B cell (primary cell): Measurements from ENCODE around the gene ZNF724. TPM values are rescaled to one million over a fixed set of nuclear protein-coding genes. Genes with fewer than 3 reads are reported as not detected.

ENCODE experiments used
- ATAC-seq: fragments of 200-7000 bp; cut with Tn5 transposase; one replicate; pipeline ENCODE4 v1.10.0; 2021; ENCODE audit warnings: low read depth, mild to moderate bottlenecking, moderate number of reproducible peaks, moderate library complexity
- CTCF ChIA-PET: fragments of 350-600 bp; sonication (Branson Sonifier 250); formaldehyde crosslinking; loops from one replicate; lab custom pipeline; 2021; ENCODE audit warnings: antibody characterized with exemption, inconsistent platforms; lab: Charles Lee
- POLR2A ChIA-PET: fragments of 350-600 bp; sonication (Branson Sonifier 250); formaldehyde crosslinking; loops from one replicate; lab custom pipeline; 2021; ENCODE audit warnings: antibody characterized with exemption; lab: Charles Lee
- DNase-seq: peaks from one replicate; pipeline ENCODE4 v3.0.0; 2013
- H2AFZ ChIP-seq: 2 replicates; pipeline ENCODE4 v1.6.1; 2012; ENCODE audit warnings: mild to moderate bottlenecking, low read depth, low read length; ENCODE audit not compliant: insufficient read depth, poor library complexity, severe bottlenecking
- H3K27ac ChIP-seq, 2 donors: 1 replicate in 1 of 2; 2 replicates in 1 of 2; pipeline ENCODE4 v1.5.1; 2012 to 2013; ENCODE audit warnings: low read length in 2 of 2, mild to moderate bottlenecking in 2 of 2, moderate library complexity in 1 of 2
- H3K27me3 ChIP-seq, 4 experiments: fragments of 200-600 bp in 1 of 4; sonication (generic) in 1 of 4; replicated peaks in 1 of 4; 1 replicate in 2 of 4; 2 replicates in 2 of 4; pipeline versions ENCODE4 v1.6.1 to v1.7.0; 2013 to 2016; ENCODE audit warnings: low read length in 3 of 4, mild to moderate bottlenecking in 2 of 4, mixed read lengths in 1 of 4, moderate library complexity in 1 of 4; ENCODE audit not compliant: insufficient read depth in 4 of 4, control insufficient read depth in 3 of 4; ENCODE audit errors: control extremely low read depth in 1 of 4
- H3K36me3 ChIP-seq, 2 experiments: replicated peaks in 1 of 2; 1 replicate in 1 of 2; 2 replicates in 1 of 2; pipeline versions ENCODE4 v1.6.1 to v1.7.1; 2013; ENCODE audit warnings: low read length in 1 of 2; ENCODE audit not compliant: insufficient read depth in 2 of 2, control insufficient read depth in 1 of 2; ENCODE audit errors: control extremely low read depth in 1 of 2, extremely low read depth in 1 of 2
- H3K4me1 ChIP-seq, 2 donors: fragments of 200-600 bp in 1 of 2; sonication (generic) in 1 of 2; 1 replicate in 1 of 2; 2 replicates in 1 of 2; pipeline versions ENCODE4 v1.5.1 to v1.6.1; 2013 to 2017; ENCODE audit warnings: low read length in 2 of 2; ENCODE audit not compliant: control insufficient read depth in 2 of 2, insufficient read depth in 2 of 2
- H3K4me2 ChIP-seq: replicated peaks from 2 replicates; pipeline ENCODE3; 2012; ENCODE audit warnings: mild to moderate bottlenecking, low read depth, low read length; ENCODE audit not compliant: poor library complexity, severe bottlenecking
- H3K4me3 ChIP-seq, 5 experiments: fragments of 200-600 bp in 1 of 5; sonication (generic) in 1 of 5; 1 replicate in 3 of 5; 2 replicates in 2 of 5; pipeline versions ENCODE4 v1.5.1 to v1.7.0; 2011 to 2016; ENCODE audit warnings: low read length in 4 of 5, mild to moderate bottlenecking in 4 of 5, low read depth in 2 of 5, control low read depth in 1 of 5, moderate library complexity in 1 of 5; ENCODE audit not compliant: insufficient read depth in 1 of 5; ENCODE audit errors: control extremely low read depth in 1 of 5, extremely low read depth in 1 of 5
- H3K79me2 ChIP-seq: fragments of 200-600 bp; sonication (generic); one replicate; pipeline ENCODE4 v1.6.0; 2016; ENCODE audit warnings: low read length; ENCODE audit not compliant: control insufficient read depth, insufficient read depth
- H3K9ac ChIP-seq: fragments of 200-600 bp; sonication (generic); 2 replicates; pipeline ENCODE4 v1.6.1; 2017; ENCODE audit warnings: mild to moderate bottlenecking, low read length, moderate library complexity
- H3K9me3 ChIP-seq, 3 donors: one replicate each; pipeline versions ENCODE4 v1.6.1 to v1.7.1; 2013; ENCODE audit warnings: low read length in 2 of 3; ENCODE audit not compliant: control insufficient read depth in 2 of 3, insufficient read depth in 1 of 3; ENCODE audit errors: control extremely low read depth in 1 of 3
- H4K20me1 ChIP-seq: 2 replicates; pipeline ENCODE4 v1.6.0; 2012; ENCODE audit warnings: mild to moderate bottlenecking, low read length; ENCODE audit not compliant: insufficient read depth, control insufficient read depth, poor library complexity, severe bottlenecking
- H3K27ac Mint-ChIP-seq: one replicate; pipeline ENCODE4 v1.8.0; 2021; ENCODE audit warnings: mixed read lengths
- H3K27me3 Mint-ChIP-seq: one replicate; pipeline ENCODE4 v1.8.0; 2021; ENCODE audit warnings: mixed read lengths
- H3K4me1 Mint-ChIP-seq: one replicate; pipeline ENCODE4 v1.8.0; 2021; ENCODE audit warnings: mixed read lengths
- H3K4me3 Mint-ChIP-seq: one replicate; pipeline ENCODE4 v1.8.0; 2021; ENCODE audit warnings: mixed read lengths
- H3K9me3 Mint-ChIP-seq: one replicate; pipeline ENCODE4 v1.8.0; 2022; ENCODE audit warnings: mixed read lengths; ENCODE audit not compliant: insufficient read depth
- EZH2 ChIP-seq: IDR thresholded peaks from 2 replicates; pipeline ENCODE4 v1.6.1; 2012; ENCODE audit warnings: borderline replicate concordance, low read depth, mild to moderate bottlenecking, moderate library complexity, low read length; ENCODE audit not compliant: insufficient read depth, poor library complexity, severe bottlenecking
- WGBS: methylation state at CpG from one replicate; pipeline ENCODE4 v1.1.5; 2013; ENCODE audit warnings: missing lambda C conversion rate; ENCODE audit not compliant: insufficient coverage; 5-methylcytosine and 5-hydroxymethylcytosine counted together
- intact Hi-C: fragments of 100-400 bp; cut with micrococcal nuclease; formaldehyde crosslinking; loops from one replicate; pipeline ENCODE4 v1.10.0; 2022
- polyA plus RNA-seq: library from polyadenylated mRNA; depleted of rRNA; stranded (reverse); fragments of >200 nt; gene quantifications from 2 replicates; pipeline ENCODE4 v1.2.3, GENCODE V29; 2012
- total RNA-seq, 2 donors: library from RNA; stranded (reverse); fragments of 120-200 nt in 1 of 2; gene quantifications; 1 replicate in 1 of 2; 2 replicates in 1 of 2; pipeline versions ENCODE4 v1.2.3 to v1.2.4, GENCODE V29; 2013 to 2022
- TF ChIP-seq, protein P1 (sequence below): fragments of 200-600 bp; IDR thresholded peaks from one replicate; pipeline ENCODE4 v1.8.0; 2022; ENCODE audit warnings: antibody characterized with exemption, mild to moderate bottlenecking

ZNF724 gene
- total and polyA plus RNA-seq, 2 donors (not counting 1 experiment from before 2014, with no cell fraction given), result 1.6 to 10.0 TPM

DNA sequence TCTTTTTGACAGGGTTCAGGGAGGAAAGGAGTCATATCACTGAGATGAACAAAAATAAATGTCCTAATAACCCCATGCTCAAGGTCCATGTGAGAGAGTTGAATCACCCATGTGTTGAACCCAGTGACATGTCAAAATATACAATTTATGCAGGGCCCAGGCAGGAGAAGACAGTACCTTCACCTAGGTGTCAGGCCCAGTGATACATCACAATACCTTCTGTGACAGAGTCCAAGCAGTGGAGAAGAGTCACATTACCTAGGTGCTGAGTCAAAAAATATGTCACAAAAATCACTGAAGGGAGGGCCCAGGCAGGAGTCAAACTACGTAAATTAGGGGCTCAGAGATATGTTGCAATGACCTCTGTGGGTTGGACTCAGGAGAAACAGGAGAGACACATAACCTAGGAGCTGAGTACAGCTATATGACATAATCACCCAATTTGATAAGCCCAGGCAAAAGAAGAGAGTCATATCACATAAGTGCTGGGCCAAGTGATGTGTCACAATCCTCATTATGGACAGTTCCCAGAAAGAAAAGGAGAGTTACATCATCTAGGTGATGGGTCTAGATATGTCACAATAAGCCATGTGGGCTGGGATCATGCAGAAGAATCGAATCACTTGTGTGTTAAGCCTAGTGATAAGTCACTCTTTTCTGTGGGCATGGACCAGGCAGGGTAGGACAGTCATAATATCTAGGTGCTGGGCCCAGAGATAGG lies 13.8 kb upstream of the ZNF724 start:
- ATAC-seq (no peak), DNase-seq (no peak)
- Mint-ChIP-seq H3K27ac (no peak overlapping the region), H3K27me3 (no peaks in the 10 kb centered on the region), H3K4me3 (no peak overlapping the region), H3K4me1 (no peaks in the 10 kb centered on the region), H3K9me3 (no peaks in the 10 kb centered on the region)
- Histone ChIP-seq H3K4me1 (no peaks in the 10 kb centered on the region), H3K9me3 (no peaks in the 10 kb centered on the region), H3K79me2 (peaks cover 3% of the 10 kb centered on the region), H3K4me3 (no peak overlapping the region), H2AFZ (no peak overlapping the region), H3K27ac (no peak overlapping the region), H3K36me3 (peaks cover 3 to 39% of the 10 kb centered on the region in 2 experiments), H3K9ac (no peak overlapping the region), H4K20me1 (no peaks in the 10 kb centered on the region), H3K4me2 (no peak overlapping the region), H3K27me3 (no peaks in the 10 kb centered on the region)
- WGBS, result 100% methylated on average over 1 of the region's 2 CpGs
- intact Hi-C loops, result no loop called here
- ChIA-PET POLR2A (interaction anchor here (0.6 kb wide), 1 partner anchor 13 kb away, joined by 5 read pairs; no protein-coding TSS in a partner anchor), CTCF (no interaction called here)
- TF ChIP-seq EZH2, result no peak
- TF ChIP-seq, protein P1, sequence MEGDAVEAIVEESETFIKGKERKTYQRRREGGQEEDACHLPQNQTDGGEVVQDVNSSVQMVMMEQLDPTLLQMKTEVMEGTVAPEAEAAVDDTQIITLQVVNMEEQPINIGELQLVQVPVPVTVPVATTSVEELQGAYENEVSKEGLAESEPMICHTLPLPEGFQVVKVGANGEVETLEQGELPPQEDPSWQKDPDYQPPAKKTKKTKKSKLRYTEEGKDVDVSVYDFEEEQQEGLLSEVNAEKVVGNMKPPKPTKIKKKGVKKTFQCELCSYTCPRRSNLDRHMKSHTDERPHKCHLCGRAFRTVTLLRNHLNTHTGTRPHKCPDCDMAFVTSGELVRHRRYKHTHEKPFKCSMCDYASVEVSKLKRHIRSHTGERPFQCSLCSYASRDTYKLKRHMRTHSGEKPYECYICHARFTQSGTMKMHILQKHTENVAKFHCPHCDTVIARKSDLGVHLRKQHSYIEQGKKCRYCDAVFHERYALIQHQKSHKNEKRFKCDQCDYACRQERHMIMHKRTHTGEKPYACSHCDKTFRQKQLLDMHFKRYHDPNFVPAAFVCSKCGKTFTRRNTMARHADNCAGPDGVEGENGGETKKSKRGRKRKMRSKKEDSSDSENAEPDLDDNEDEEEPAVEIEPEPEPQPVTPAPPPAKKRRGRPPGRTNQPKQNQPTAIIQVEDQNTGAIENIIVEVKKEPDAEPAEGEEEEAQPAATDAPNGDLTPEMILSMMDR, result no peak

DNA sequence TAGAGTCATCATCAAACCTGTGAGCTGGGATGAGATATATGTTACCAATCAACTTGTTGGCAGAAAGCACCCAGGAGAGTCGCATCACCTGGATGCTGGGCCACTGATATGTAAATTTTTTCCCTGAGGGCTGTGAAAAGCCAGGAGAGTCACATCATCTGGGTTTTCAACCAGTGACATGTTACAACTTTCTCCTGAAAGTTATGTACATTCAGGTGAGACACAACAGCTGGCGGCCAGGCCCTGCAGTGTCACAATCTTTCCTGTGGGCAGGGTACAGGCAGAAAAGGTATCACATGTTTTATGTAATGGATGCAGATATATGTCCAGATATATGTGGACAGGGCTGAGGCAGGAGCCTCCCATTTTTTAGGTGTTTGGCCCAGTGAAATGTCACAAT lies 13.2 kb upstream of the ZNF724 start:
- peaks cover 3 to 42% of the 10 kb centered on the region in 2 experiments for H3K36me3 ChIP-seq
- no peak overlapping the region for H3K4me3 ChIP-seq
- no peak for DNase-seq
- no peak overlapping the region for H2AFZ ChIP-seq
- no peak overlapping the region for H3K27ac Mint-ChIP-seq
- no peak overlapping the region for H3K4me3 Mint-ChIP-seq
- no peaks in the 10 kb centered on the region for H3K9me3 Mint-ChIP-seq
- peaks cover 0 to 3% (median 0%) of the 10 kb centered on the region in 3 donors for H3K9me3 ChIP-seq
- TF ChIP-seq EZH2, result no peak
- TF ChIP-seq, protein P1, result no peak
- H3K27ac ChIP-seq, result no peak overlapping the region
- H3K4me1 Mint-ChIP-seq, result no peaks in the 10 kb centered on the region
- no peaks in the 10 kb centered on the region for H3K4me1 ChIP-seq
- no peaks in the 10 kb centered on the region for H3K27me3 Mint-ChIP-seq
- intact Hi-C loops, result no loop called here
- CTCF ChIA-PET, result no interaction called here
- H3K79me2 ChIP-seq, result peaks cover 3% of the 10 kb centered on the region
- no peaks in the 10 kb centered on the region for H3K27me3 ChIP-seq
- POLR2A ChIA-PET, result no interaction called here
- no peak for ATAC-seq
- WGBS, result 67% methylated on average over 2 of the region's 2 CpGs
- no peak overlapping the region for H3K9ac ChIP-seq
- no peak overlapping the region for H3K4me2 ChIP-seq
- H4K20me1 ChIP-seq, result no peaks in the 10 kb centered on the region
